GM23338 (cell line): ENCODE data around the gene FCN3. TPM values are rescaled to one million over a fixed set of nuclear protein-coding genes. Genes with fewer than 3 reads are reported as not detected.

Experiments used
- ATAC-seq: fragments of 200-7000 bp; cut with Tn5 transposase; 3 replicates; pipeline ENCODE4 v1.9.1; 2020
- DNase-seq: peaks from one replicate; pipeline ENCODE4 v3.0.0-alpha.2; 2015; ENCODE audit warnings: low spot score
- H2AFZ ChIP-seq: fragments of 200-600 bp; sonication (generic); 2 replicates; pipeline ENCODE4 v1.8.0; 2016; ENCODE audit warnings: antibody characterized with exemption, mild to moderate bottlenecking, moderate library complexity
- H3F3A ChIP-seq: fragments of 200-600 bp; sonication (generic); replicated peaks from 2 replicates; pipeline ENCODE4 v1.8.0; 2017; ENCODE audit warnings: antibody characterized with exemption, mixed run types, low read depth
- H3K27ac ChIP-seq: fragments of 200-600 bp; sonication (generic); 2 replicates; pipeline ENCODE4 v1.6.1; 2016; ENCODE audit warnings: low read depth
- H3K27me3 ChIP-seq: fragments of 200-600 bp; sonication (generic); 2 replicates; pipeline ENCODE4 v1.8.0; 2016; ENCODE audit warnings: mild to moderate bottlenecking, mixed run types, moderate library complexity; ENCODE audit not compliant: insufficient read depth
- H3K36me3 ChIP-seq: fragments of 200-600 bp; sonication (generic); 2 replicates; pipeline ENCODE4 v1.8.0; 2016; ENCODE audit warnings: mild to moderate bottlenecking; ENCODE audit not compliant: insufficient read depth
- H3K4me1 ChIP-seq: fragments of 200-600 bp; sonication (generic); 2 replicates; pipeline ENCODE4 v1.8.0; 2016; ENCODE audit warnings: mild to moderate bottlenecking, moderate library complexity; ENCODE audit not compliant: insufficient read depth
- H3K4me2 ChIP-seq: fragments of 200-600 bp; sonication (generic); 2 replicates; pipeline ENCODE4 v1.7.1; 2017; ENCODE audit warnings: mixed run types
- H3K4me3 ChIP-seq: fragments of 200-600 bp; sonication (generic); 2 replicates; pipeline ENCODE4 v1.6.1; 2016; ENCODE audit warnings: mixed run types
- H3K79me2 ChIP-seq: fragments of 200-600 bp; sonication (generic); replicated peaks from 2 replicates; pipeline ENCODE4 v1.8.0; 2017; ENCODE audit warnings: mild to moderate bottlenecking; ENCODE audit not compliant: insufficient read depth
- H3K9me2 ChIP-seq: fragments of 200-600 bp; sonication (generic); 2 replicates; pipeline ENCODE4 v1.8.0; 2017; ENCODE audit not compliant: insufficient read depth
- H4K20me1 ChIP-seq: fragments of 200-600 bp; sonication (generic); replicated peaks from 2 replicates; pipeline ENCODE4 v1.8.0; 2017; ENCODE audit warnings: mild to moderate bottlenecking; ENCODE audit not compliant: insufficient read depth
- H3K27ac Mint-ChIP-seq: 2 replicates; pipeline ENCODE4 v1.8.0; 2020; ENCODE audit warnings: inconsistent platforms, mild to moderate bottlenecking, moderate library complexity, mixed read lengths
- H3K27me3 Mint-ChIP-seq: 3 replicates; pipeline ENCODE4 v1.8.0; 2022; ENCODE audit warnings: low read depth, mild to moderate bottlenecking, moderate library complexity, mixed read lengths, inconsistent platforms; ENCODE audit not compliant: insufficient read depth, poor library complexity
- H3K36me3 Mint-ChIP-seq: 3 replicates; pipeline ENCODE4 v1.8.0; 2021; ENCODE audit warnings: low read depth, mild to moderate bottlenecking, inconsistent platforms, moderate library complexity, mixed read lengths
- H3K4me1 Mint-ChIP-seq: 3 replicates; pipeline ENCODE4 v1.8.0; 2020; ENCODE audit warnings: mild to moderate bottlenecking, inconsistent platforms, mixed read lengths
- H3K4me3 Mint-ChIP-seq: 3 replicates; pipeline ENCODE4 v1.8.0; 2021; ENCODE audit warnings: moderate library complexity, mild to moderate bottlenecking, inconsistent platforms, mixed read lengths
- H3K9me3 Mint-ChIP-seq: 3 replicates; pipeline ENCODE4 v1.8.0; 2020; ENCODE audit warnings: moderate library complexity, mild to moderate bottlenecking, inconsistent platforms, mixed read lengths
- CREB1 ChIP-seq: fragments of 250-450 bp; sonication (Bioruptor Pico); IDR thresholded peaks from 2 replicates; pipeline ENCODE4 v1.5.0; 2020; ENCODE audit warnings: low read depth, mild to moderate bottlenecking, moderate library complexity
- CTCF ChIP-seq, 2 experiments: fragments of 200-600 bp in 1 of 2; sonication (generic) in 1 of 2; conservative IDR thresholded peaks; 2 replicates each; pipeline versions ENCODE4 v1.5.1 to v1.6.1; 2016 to 2017; ENCODE audit warnings: antibody characterized with exemption in 2 of 2, low read depth in 2 of 2, mild to moderate bottlenecking in 2 of 2, moderate library complexity in 1 of 2
- ETS1 ChIP-seq: IDR thresholded peaks from 2 replicates; pipeline ENCODE4 v1.6.1; 2016; ENCODE audit warnings: antibody characterized with exemption
- EZH2 ChIP-seq: fragments of 200-600 bp; sonication (generic); IDR thresholded peaks from one replicate; pipeline ENCODE4 v1.8.0; 2017; ENCODE audit warnings: antibody characterized with exemption, mild to moderate bottlenecking, low read depth; ENCODE audit not compliant: unreplicated experiment
- EZH2phosphoT487 ChIP-seq: fragments of 200-600 bp; sonication (generic); IDR thresholded peaks from one replicate; pipeline ENCODE4 v1.8.1; 2018; ENCODE audit warnings: antibody characterized with exemption; ENCODE audit not compliant: unreplicated experiment
- JUNB ChIP-seq: IDR thresholded peaks from one replicate; pipeline ENCODE4 v1.6.1; 2016; ENCODE audit warnings: antibody characterized with exemption; ENCODE audit not compliant: unreplicated experiment
- NANOG ChIP-seq: IDR thresholded peaks from 2 replicates; pipeline ENCODE4 v1.6.1; 2016; ENCODE audit warnings: antibody characterized with exemption, borderline replicate concordance
- REST ChIP-seq: IDR thresholded peaks from one replicate; pipeline ENCODE4 v1.6.1; 2018; ENCODE audit warnings: antibody characterized with exemption; ENCODE audit not compliant: unreplicated experiment
- ZNF114 ChIP-seq: fragments of 250-450 bp; sonication (Bioruptor Pico); IDR thresholded peaks from 2 replicates; pipeline ENCODE4 v1.5.0; 2020; ENCODE audit warnings: mild to moderate bottlenecking, moderate library complexity
- ZNF331 ChIP-seq: fragments of 250-450 bp; sonication (Bioruptor Pico); IDR thresholded peaks from 2 replicates; pipeline ENCODE4 v1.5.0; 2020; ENCODE audit warnings: low read depth, mild to moderate bottlenecking, moderate library complexity
- polyA plus RNA-seq: library from polyadenylated mRNA; unstranded; fragments of >200 nt; fragmentation: Nextera tagmentation; extraction: Ambion mirVana; gene quantifications from 2 replicates; pipeline ENCODE4 v1.2.1, GENCODE V29; 2016
- total RNA-seq: library from RNA; depleted of rRNA; stranded (reverse); fragments of >200 nt; shearing (Covaris generic); gene quantifications from 2 replicates; pipeline ENCODE4 v1.2.3, GENCODE V29; 2014

FCN3 gene
- total and polyA plus RNA-seq, 2 experiments from 2014 or later = 0.49 TPM; not detected in 1

GRCh38 chr1:27418326-27419185, 43.9 kb upstream of the FCN3 start (continued):
- TF ChIP-seq CREB1 (no peak), EZH2 (no peak), ZNF114 (no peak), REST (no peak), NANOG (no peak), ETS1 (no peak), JUNB (no peak), ZNF331 (CRISPR knock-in tag) (no peak), CTCF (conservative IDR thresholded peaks at IDR 0.05; ENCODE audit: low read depth in 2 of 2) (no peak)

- DNase-seq (no peak), ATAC-seq (no peak)
- Histone ChIP-seq H3K27ac (peak overlapping the region; percentile 73), H3K79me2 (peaks cover 10% of the 10 kb centered on the region), H3K36me3 (peaks cover 22% of the 10 kb centered on the region), H3K4me3 (no peak overlapping the region), H3K4me2 (no peak overlapping the region), H3K27me3 (no peaks in the 10 kb centered on the region), H3F3A (peaks cover 4% of the 10 kb centered on the region; the same call in 1 of the 2 replicates), H3K4me1 (peaks cover 28% of the 10 kb centered on the region), H4K20me1 (no peaks in the 10 kb centered on the region), H2AFZ (no peak overlapping the region), H3K9me2 (no peaks in the 10 kb centered on the region)
- peaks cover 60% of the 10 kb centered on the region for H3K36me3 Mint-ChIP-seq
- peak overlapping the region; percentile 95; the same call in 1 of the 2 replicates for H3K27ac Mint-ChIP-seq
- H3K27me3 Mint-ChIP-seq = peaks cover 2% of the 10 kb centered on the region
- no peaks in the 10 kb centered on the region for H3K9me3 Mint-ChIP-seq
- H3K4me1 Mint-ChIP-seq = peaks cover 48% of the 10 kb centered on the region
- H3K4me3 Mint-ChIP-seq = no peak overlapping the region
- TF ChIP-seq NANOG (no peak), ZNF331 (CRISPR knock-in tag) (no peak), ZNF114 (no peak), CTCF (conservative IDR thresholded peaks at IDR 0.05; ENCODE audit: low read depth in 2 of 2) (no peak), EZH2phosphoT487 (no peak), ETS1 (no peak)
These were observed 43.1 kb upstream of the FCN3 start for GRCh38 chr1:27417713-27418112.
